Loucy (cell line): ENCODE results near the gene OR8B8.
"Not testable (repeated sequence)": the region's sequence is repeated elsewhere in the genome, so short reads cannot be mapped to it uniquely, and the experiment has no call there.

Experiments used
- H2AFZ ChIP-seq: fragments of 200-600 bp; sonication (generic); 2 replicates; pipeline ENCODE4 v1.6.0; 2016; ENCODE audit warnings: antibody characterized with exemption, mild to moderate bottlenecking, low read length, moderate library complexity
- H3F3A ChIP-seq: fragments of 200-600 bp; 2 replicates; pipeline ENCODE4 v1.6.0; 2016; ENCODE audit warnings: antibody characterized with exemption, low read depth, mild to moderate bottlenecking
- H3K27me3 ChIP-seq: fragments of 200-600 bp; sonication (generic); 2 replicates; pipeline ENCODE4 v1.6.1; 2014; ENCODE audit warnings: low read length, mild to moderate bottlenecking; ENCODE audit not compliant: insufficient read depth, poor library complexity, severe bottlenecking
- H3K36me3 ChIP-seq: fragments of 200-600 bp; sonication (generic); 2 replicates; pipeline ENCODE4 v1.6.1; 2016; ENCODE audit warnings: low read length; ENCODE audit not compliant: insufficient read depth
- H3K4me1 ChIP-seq: fragments of 200-600 bp; sonication (generic); 2 replicates; pipeline ENCODE4 v1.5.1; 2014; ENCODE audit warnings: low read length, mild to moderate bottlenecking; ENCODE audit not compliant: insufficient read depth, poor library complexity, severe bottlenecking
- H3K4me2 ChIP-seq: fragments of 200-600 bp; sonication (generic); 2 replicates; pipeline ENCODE4 v1.6.0; 2014; ENCODE audit warnings: antibody characterized with exemption, low read length, low read depth, mild to moderate bottlenecking; ENCODE audit not compliant: poor library complexity, severe bottlenecking
- H3K4me3 ChIP-seq: fragments of 200-600 bp; sonication (generic); 2 replicates; pipeline ENCODE4 v1.5.1; 2014; ENCODE audit warnings: low read length, mild to moderate bottlenecking, mixed read lengths; ENCODE audit not compliant: poor library complexity, severe bottlenecking
- H3K79me2 ChIP-seq: fragments of 200-600 bp; sonication (generic); 2 replicates; pipeline ENCODE4 v1.6.1; 2014; ENCODE audit warnings: low read length; ENCODE audit not compliant: insufficient read depth
- H3K9ac ChIP-seq: fragments of 200-600 bp; sonication (generic); 2 replicates; pipeline ENCODE4 v1.6.0; 2014; ENCODE audit warnings: mild to moderate bottlenecking, low read depth, low read length, moderate library complexity; ENCODE audit not compliant: poor library complexity, severe bottlenecking
- H3K9me2 ChIP-seq: fragments of 200-600 bp; sonication (generic); replicated peaks from 2 replicates; pipeline ENCODE4 v1.6.1; 2016; ENCODE audit warnings: low read depth, low read length, mixed read lengths
- H3K9me3 ChIP-seq: fragments of 200-600 bp; sonication (generic); 2 replicates; pipeline ENCODE4 v1.6.1; 2014; ENCODE audit warnings: mild to moderate bottlenecking, antibody characterized with exemption, low read length, low read depth; ENCODE audit not compliant: insufficient read depth
- H4K20me1 ChIP-seq: fragments of 200-600 bp; sonication (generic); 2 replicates; pipeline ENCODE4 v1.6.0; 2014; ENCODE audit warnings: antibody characterized with exemption, low read length, mild to moderate bottlenecking; ENCODE audit not compliant: insufficient read depth, poor library complexity, severe bottlenecking
- EZH2phosphoT487 ChIP-seq: fragments of 200-600 bp; IDR thresholded peaks from 2 replicates; pipeline ENCODE4 v1.6.1; 2018; ENCODE audit warnings: antibody characterized with exemption, mild to moderate bottlenecking, moderate library complexity, borderline replicate concordance
- TF ChIP-seq, protein P1 (sequence below): fragments of 200-600 bp; sonication (generic); conservative IDR thresholded peaks from 2 replicates; pipeline ENCODE4 v1.5.1; 2014; ENCODE audit warnings: mild to moderate bottlenecking, antibody characterized with exemption, low read length

OR8B8 gene

DNA sequence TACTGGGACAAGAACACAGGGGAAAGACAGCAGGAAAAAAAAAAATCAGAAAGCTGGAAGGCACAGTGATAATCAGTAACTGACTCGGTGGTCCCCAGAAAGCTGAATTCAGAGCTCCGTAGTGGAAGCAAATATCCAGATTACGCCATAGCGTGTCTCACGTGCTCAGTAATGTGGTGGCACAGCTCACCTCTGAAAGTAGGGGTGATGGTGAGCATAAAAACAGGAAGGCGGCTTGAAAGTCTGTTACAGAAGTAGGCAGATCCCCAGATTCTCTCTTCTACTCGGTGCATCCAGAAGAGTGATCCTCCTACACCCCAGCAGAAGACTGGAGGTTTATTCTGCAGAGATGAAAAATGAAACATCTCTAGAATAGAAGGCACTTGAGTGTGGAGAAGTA is 35.6 kb downstream of the OR8B8 start:
- Histone ChIP-seq H3K27me3 (no peaks in the 10 kb centered on the region), H3K4me3 (no peak overlapping the region), H3K4me1 (no peaks in the 10 kb centered on the region), H3K4me2 (no peak overlapping the region), H3K9me3 (no peaks in the 10 kb centered on the region), H4K20me1 (no peaks in the 10 kb centered on the region), H3K9ac (no peak overlapping the region), H3F3A (no peaks in the 10 kb centered on the region), H3K9me2 (no peaks in the 10 kb centered on the region), H2AFZ (no peak overlapping the region), H3K79me2 (no peaks in the 10 kb centered on the region), H3K36me3 (no peaks in the 10 kb centered on the region)
- TF ChIP-seq, protein P1, sequence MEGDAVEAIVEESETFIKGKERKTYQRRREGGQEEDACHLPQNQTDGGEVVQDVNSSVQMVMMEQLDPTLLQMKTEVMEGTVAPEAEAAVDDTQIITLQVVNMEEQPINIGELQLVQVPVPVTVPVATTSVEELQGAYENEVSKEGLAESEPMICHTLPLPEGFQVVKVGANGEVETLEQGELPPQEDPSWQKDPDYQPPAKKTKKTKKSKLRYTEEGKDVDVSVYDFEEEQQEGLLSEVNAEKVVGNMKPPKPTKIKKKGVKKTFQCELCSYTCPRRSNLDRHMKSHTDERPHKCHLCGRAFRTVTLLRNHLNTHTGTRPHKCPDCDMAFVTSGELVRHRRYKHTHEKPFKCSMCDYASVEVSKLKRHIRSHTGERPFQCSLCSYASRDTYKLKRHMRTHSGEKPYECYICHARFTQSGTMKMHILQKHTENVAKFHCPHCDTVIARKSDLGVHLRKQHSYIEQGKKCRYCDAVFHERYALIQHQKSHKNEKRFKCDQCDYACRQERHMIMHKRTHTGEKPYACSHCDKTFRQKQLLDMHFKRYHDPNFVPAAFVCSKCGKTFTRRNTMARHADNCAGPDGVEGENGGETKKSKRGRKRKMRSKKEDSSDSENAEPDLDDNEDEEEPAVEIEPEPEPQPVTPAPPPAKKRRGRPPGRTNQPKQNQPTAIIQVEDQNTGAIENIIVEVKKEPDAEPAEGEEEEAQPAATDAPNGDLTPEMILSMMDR: no peak
- no peak for TF ChIP-seq EZH2phosphoT487

DNA sequence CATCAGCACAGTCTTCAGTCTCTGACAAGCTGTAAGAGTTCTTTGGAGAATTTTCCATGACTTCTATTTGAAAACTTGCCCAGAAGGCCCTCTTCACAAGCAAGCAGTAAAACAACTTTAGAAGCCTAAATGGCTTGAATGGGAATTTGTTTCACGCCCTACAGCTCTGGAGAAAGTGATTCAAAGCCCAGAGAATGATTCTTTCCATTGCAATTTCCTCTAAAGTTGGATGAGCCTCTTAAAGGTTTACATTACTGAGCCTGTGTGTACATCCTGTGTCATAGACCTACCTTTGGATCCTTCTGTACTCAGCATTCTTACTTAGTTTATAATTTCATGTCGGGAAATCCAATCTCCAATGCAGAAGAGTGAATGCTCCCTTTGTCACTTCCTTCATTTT is 39.9 kb downstream of the OR8B8 start:
- Histone ChIP-seq H3K4me3 (no peak overlapping the region), H3K4me2 (no peak overlapping the region), H3K27me3 (no peaks in the 10 kb centered on the region), H3K36me3 (no peaks in the 10 kb centered on the region), H3K4me1 (no peaks in the 10 kb centered on the region), H2AFZ (no peak overlapping the region), H4K20me1 (no peaks in the 10 kb centered on the region), H3K9me3 (no peaks in the 10 kb centered on the region), H3K79me2 (no peaks in the 10 kb centered on the region), H3F3A (no peaks in the 10 kb centered on the region), H3K9me2 (no peaks in the 10 kb centered on the region), H3K9ac (no peak overlapping the region)
- TF ChIP-seq, protein P1: no peak
- TF ChIP-seq EZH2phosphoT487: no peak

DNA sequence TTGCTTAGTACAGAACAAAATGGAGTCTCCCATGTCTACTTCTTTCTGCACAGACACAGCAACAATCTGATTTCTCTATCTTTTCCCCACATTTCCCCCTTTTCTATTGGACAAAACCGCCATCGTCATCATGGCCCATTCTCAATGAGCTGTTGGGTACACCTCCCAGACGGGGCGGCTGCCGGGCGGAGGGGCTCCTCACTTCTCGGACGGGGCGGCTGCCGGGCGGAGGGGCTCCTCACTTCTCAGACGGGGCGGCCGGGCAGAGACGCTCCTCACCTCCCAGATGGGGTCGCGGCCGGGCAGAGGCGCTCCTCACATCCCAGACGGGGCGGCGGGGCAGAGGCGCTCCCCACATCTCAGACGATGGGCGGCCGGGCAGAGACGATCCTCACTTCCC is 42.3 kb downstream of the OR8B8 start:
- not testable (repeated sequence) for H3K9ac ChIP-seq, H4K20me1 ChIP-seq, H3K9me2 ChIP-seq, H3K4me3 ChIP-seq, H3K4me1 ChIP-seq, H3K4me2 ChIP-seq, H2AFZ ChIP-seq, H3K27me3 ChIP-seq, H3K36me3 ChIP-seq, H3K9me3 ChIP-seq, H3F3A ChIP-seq, H3K79me2 ChIP-seq

DNA sequence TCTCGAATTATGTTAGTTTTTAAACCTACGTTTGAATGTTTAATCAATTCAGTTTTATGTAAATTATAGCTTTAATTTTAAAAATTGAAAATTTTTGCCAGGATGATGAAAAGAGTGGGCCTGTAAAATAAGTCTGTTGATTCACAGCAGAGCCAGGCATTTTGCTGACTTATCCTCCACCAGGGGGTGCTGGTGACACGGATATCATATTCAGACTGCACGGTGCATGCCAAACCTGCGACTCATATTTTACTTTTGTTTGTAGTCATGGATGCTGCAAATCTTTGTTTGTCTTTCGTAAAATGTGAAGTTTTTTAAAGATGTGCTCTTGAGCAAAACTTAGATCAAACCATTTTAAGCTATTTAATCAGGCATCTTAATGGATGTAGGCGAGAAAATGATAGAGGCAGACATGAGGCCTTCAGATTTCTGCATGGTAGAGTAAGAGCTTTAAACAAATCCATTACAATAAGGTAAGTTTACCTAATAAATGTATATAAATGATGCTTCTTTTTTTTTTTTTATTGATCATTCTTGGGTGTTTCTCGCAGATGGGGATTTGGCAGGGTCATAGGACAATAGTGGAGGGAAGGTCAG is 43.1 kb downstream of the OR8B8 start:
- Histone ChIP-seq H3K9me3 (no peaks in the 10 kb centered on the region), H3K9me2 (no peaks in the 10 kb centered on the region), H3K36me3 (no peaks in the 10 kb centered on the region), H3K4me3 (no peak overlapping the region), H3K4me1 (no peaks in the 10 kb centered on the region), H4K20me1 (no peaks in the 10 kb centered on the region), H3K79me2 (no peaks in the 10 kb centered on the region), H3F3A (no peaks in the 10 kb centered on the region), H3K27me3 (no peaks in the 10 kb centered on the region), H2AFZ (no peak overlapping the region), H3K9ac (no peak overlapping the region), H3K4me2 (no peak overlapping the region)
- TF ChIP-seq, protein P1: peak; percentile 91
- no peak for TF ChIP-seq EZH2phosphoT487
